Left lung (tissue), 10 donors: ENCODE data around the gene SKOR1. TPM values are rescaled to one million over a fixed set of nuclear protein-coding genes. Genes with fewer than 3 reads are reported as not detected.

Experiments used
- ATAC-seq: fragments of 200-7000 bp; cut with Tn5 transposase; one replicate; pipeline ENCODE4 v1.9.1; 2020; ENCODE audit warnings: moderate library complexity
- DNase-seq, 4 donors: peaks; one replicate each; pipeline ENCODE4 v3.0.0-alpha.2; 2013 to 2020
- H3K27ac ChIP-seq, 2 donors: fragments of 200-600 bp; sonication (generic) in 1 of 2; one replicate each; pipeline versions ENCODE4 v1.5.0 to v1.8.0; 2020 to 2021
- H3K27me3 ChIP-seq, 2 donors: fragments of 200-600 bp; sonication (generic) in 1 of 2; one replicate each; pipeline versions ENCODE4 v1.5.0 to v1.8.0; 2020 to 2021
- H3K36me3 ChIP-seq, 2 donors: fragments of 200-600 bp; sonication (generic) in 1 of 2; one replicate each; pipeline versions ENCODE4 v1.5.0 to v1.8.0; 2020 to 2021
- H3K4me1 ChIP-seq, 2 donors: fragments of 200-600 bp; one replicate each; pipeline ENCODE4 v1.8.0; 2021
- H3K4me3 ChIP-seq, 2 donors: fragments of 200-600 bp; sonication (generic) in 1 of 2; one replicate each; pipeline versions ENCODE4 v1.5.0 to v1.8.0; 2020 to 2021; ENCODE audit warnings: mild to moderate bottlenecking in 1 of 2
- H3K9me3 ChIP-seq, 2 donors: fragments of 200-600 bp; sonication (generic) in 1 of 2; one replicate each; pipeline versions ENCODE4 v1.5.0 to v1.8.0; 2020 to 2021
- CTCF ChIP-seq, 2 donors: fragments of 200-600 bp; sonication (generic) in 1 of 2; IDR thresholded peaks; one replicate each; pipeline versions ENCODE4 v1.5.0 to v1.8.0; 2021; ENCODE audit warnings: antibody characterized with exemption in 2 of 2
- intact Hi-C, 2 donors: fragments of 100-400 bp; cut with DNase I; formaldehyde crosslinking; loops; one replicate each; pipeline versions ENCODE4 v1.11.2 to v1.14.2; 2022
- polyA plus RNA-seq, 6 donors: library from polyadenylated mRNA; unstranded; fragments of 120-200 nt; gene quantifications; one replicate each; pipeline ENCODE4 v1.2.1, GENCODE V29; 2013; ENCODE audit not compliant: insufficient read length in 6 of 6
- total RNA-seq, 2 donors: library from RNA; stranded (reverse); fragmentation: NEBNext Ultra II Directional; extraction: Animal tissue kit (Norgen Biotek cat#: 25700); gene quantifications; one replicate each; pipeline ENCODE4 v1.2.1, GENCODE V29; 2021
- donor health status: DM: no; HTN: yes; CAD: no.
- donor health status: DM: no; HTN: no; CAD: no.

The SKOR1 gene
- total and polyA plus RNA-seq, 8 donors: 0.12 to 0.71 (median 0.43) TPM

- no peak overlapping the region for H3K27ac ChIP-seq
- DNase-seq (no peak), ATAC-seq (no peak)
- H3K4me1 ChIP-seq: peaks cover 31 to 69% of the 10 kb centered on the region in 2 donors
- intact Hi-C loops: loop anchor here in 1 of 2 donors (10.0 kb wide), 1 partner anchor 328 kb away; no protein-coding TSS in a partner anchor
- TF ChIP-seq CTCF (IDR thresholded peaks at IDR 0.05): no peak
- no peaks in the 10 kb centered on the region for H3K9me3 ChIP-seq
- peak overlapping the region in 1 of 2 donors; percentile 44 for H3K4me3 ChIP-seq
- H3K27me3 ChIP-seq: peaks cover 81 to 82% of the 10 kb centered on the region in 2 donors
- no peaks in the 10 kb centered on the region for H3K36me3 ChIP-seq
Observed at GRCh38 chr15:67832897-67833709, 7.8 kb downstream of the SKOR1 start.

- Histone ChIP-seq H3K27ac (no peak overlapping the region), H3K9me3 (no peaks in the 10 kb centered on the region), H3K4me1 (peaks cover 30 to 69% of the 10 kb centered on the region in 2 donors), H3K4me3 (peak overlapping the region in 1 of 2 donors; percentile 44), H3K27me3 (peaks cover 73 to 74% of the 10 kb centered on the region in 2 donors), H3K36me3 (no peaks in the 10 kb centered on the region)
- intact Hi-C loops: loop anchor here in 1 of 2 donors (10.0 kb wide), 1 partner anchor 329 kb away; no protein-coding TSS in a partner anchor
- peak; percentile 31 for ATAC-seq
- DNase-seq: peak in 1 of 4 donors; percentile 81
- peak in 1 of 2 donors; percentile 41 for TF ChIP-seq CTCF (IDR thresholded peaks at IDR 0.05)
Observed at GRCh38 chr15:67833710-67834511, 8.6 kb downstream of the SKOR1 start.

- H3K4me1 ChIP-seq: peaks cover 30 to 67% of the 10 kb centered on the region in 2 donors
- H3K4me3 ChIP-seq: peak overlapping the region; percentile 12 to 44
- H3K9me3 ChIP-seq: no peaks in the 10 kb centered on the region
- no peak overlapping the region for H3K27ac ChIP-seq
- intact Hi-C loops: loop anchor here in 1 of 2 donors (10.0 kb wide), 1 partner anchor 330 kb away; no protein-coding TSS in a partner anchor
- ATAC-seq (no peak), DNase-seq (peak in 1 of 4 donors; percentile 83)
- TF ChIP-seq CTCF (IDR thresholded peaks at IDR 0.05): no peak
- H3K27me3 ChIP-seq: peaks cover 65 to 66% of the 10 kb centered on the region in 2 donors
- H3K36me3 ChIP-seq: no peaks in the 10 kb centered on the region
Observed at GRCh38 chr15:67834581-67835296, 9.4 kb downstream of the SKOR1 start.

GRCh38 chr15:67835297-67836133 lies 10.2 kb downstream of the SKOR1 start:
- ATAC-seq: no peak
- no peaks in the 10 kb centered on the region for H3K9me3 ChIP-seq
- intact Hi-C loops: loop anchor here in 1 of 2 donors (2.0 to 10.0 kb wide), 2 partner anchors 331 to 379 kb away; no protein-coding TSS in a partner anchor
- TF ChIP-seq CTCF (IDR thresholded peaks at IDR 0.05): no peak
- H3K27ac ChIP-seq: no peak overlapping the region
- H3K36me3 ChIP-seq: no peaks in the 10 kb centered on the region
- peak overlapping the region; percentile 12 to 44 for H3K4me3 ChIP-seq
- DNase-seq: peak in 1 of 4 donors; percentile 88
- H3K4me1 ChIP-seq: peaks cover 30 to 65% of the 10 kb centered on the region in 2 donors
- H3K27me3 ChIP-seq: peaks cover 57 to 58% of the 10 kb centered on the region in 2 donors
